ENCODE results near the gene OMA1. TPM values are rescaled to one million over a fixed set of nuclear protein-coding genes. Genes with fewer than 3 reads are reported as not detected.

The OMA1 gene
- polyA plus RNA-seq, 3 donors, result 11.2 to 24.5 (median 15.3) TPM

GRCh38 chr1:58447886-58448285, 98.6 kb downstream of the OMA1 start:
- DNase-seq, result no peak
- Histone ChIP-seq H3K79me2 (ENCODE audit: insufficient read depth, low read length) (no peaks in the 10 kb centered on the region), H3K27ac (ENCODE audit: low read depth in 1 of 2, low read length in 2 of 2) (no peak overlapping the region), H2AFZ (ENCODE audit: insufficient read depth, low read depth, low read length, poor library complexity, severe bottlenecking) (no peak overlapping the region), H3K4me3 (replicated peaks in 1 of 3; ENCODE audit: low read depth in 2 of 3, low read length in 3 of 3) (no peak overlapping the region), H3K9ac (ENCODE audit: insufficient read depth, low read length, poor library complexity, severe bottlenecking) (no peak overlapping the region), H3K36me3 (replicated peaks in 1 of 2; ENCODE audit: control insufficient read depth in 1 of 2, insufficient read depth in 2 of 2, low read length in 2 of 2) (no peaks in the 10 kb centered on the region), H3K4me2 (replicated peaks; ENCODE audit: extremely low read depth, low read length, poor library complexity, severe bottlenecking) (no peak overlapping the region), H3K9me3 (replicated peaks in 1 of 2; ENCODE audit: control insufficient read depth in 1 of 2, insufficient read depth in 1 of 2, low read length in 2 of 2) (no peaks in the 10 kb centered on the region), H3K27me3 (ENCODE audit: control insufficient read depth in 2 of 2, insufficient read depth in 2 of 2, low read length in 2 of 2) (no peaks in the 10 kb centered on the region), H4K20me1 (ENCODE audit: insufficient read depth, low read length) (no peaks in the 10 kb centered on the region), H3K4me1 (ENCODE audit: control insufficient read depth in 1 of 2, insufficient read depth in 2 of 2, low read length in 2 of 2) (no peaks in the 10 kb centered on the region)
- H3K27ac Mint-ChIP-seq, result no peak overlapping the region
- H3K4me1 Mint-ChIP-seq, result no peaks in the 10 kb centered on the region
- H3K27me3 Mint-ChIP-seq (ENCODE audit: low read depth in 3 of 3), result peaks cover 0 to 2% (median 0%) of the 10 kb centered on the region in 3 donors
- WGBS (ENCODE audit: insufficient coverage), result 88% methylated on average over 1 of the region's 2 CpGs
- H3K36me3 Mint-ChIP-seq, result no peaks in the 10 kb centered on the region
- no peaks in the 10 kb centered on the region for H3K9me3 Mint-ChIP-seq
- H3K4me3 Mint-ChIP-seq, result no peak overlapping the region
- no peak for TF ChIP-seq CTCF (IDR thresholded peaks at IDR 0.05)
- intact Hi-C loops (cut with micrococcal nuclease), result no loop called here

- no peaks in the 10 kb centered on the region for H3K36me3 Mint-ChIP-seq
- 100% methylated on average over 2 of the region's 3 CpGs for WGBS (ENCODE audit: insufficient coverage)
- Histone ChIP-seq H3K79me2 (ENCODE audit: insufficient read depth, low read length) (no peaks in the 10 kb centered on the region), H3K4me2 (replicated peaks; ENCODE audit: extremely low read depth, low read length, poor library complexity, severe bottlenecking) (no peak overlapping the region), H3K4me3 (replicated peaks in 1 of 3; ENCODE audit: low read depth in 2 of 3, low read length in 3 of 3) (no peak overlapping the region), H3K27me3 (ENCODE audit: control insufficient read depth in 2 of 2, insufficient read depth in 2 of 2, low read length in 2 of 2) (no peaks in the 10 kb centered on the region), H4K20me1 (ENCODE audit: insufficient read depth, low read length) (no peaks in the 10 kb centered on the region), H3K36me3 (replicated peaks in 1 of 2; ENCODE audit: control insufficient read depth in 1 of 2, insufficient read depth in 2 of 2, low read length in 2 of 2) (no peaks in the 10 kb centered on the region), H3K27ac (ENCODE audit: low read depth in 1 of 2, low read length in 2 of 2) (no peak overlapping the region), H3K4me1 (ENCODE audit: control insufficient read depth in 1 of 2, insufficient read depth in 2 of 2, low read length in 2 of 2) (no peaks in the 10 kb centered on the region), H2AFZ (ENCODE audit: insufficient read depth, low read depth, low read length, poor library complexity, severe bottlenecking) (no peak overlapping the region), H3K9ac (ENCODE audit: insufficient read depth, low read length, poor library complexity, severe bottlenecking) (no peak overlapping the region), H3K9me3 (replicated peaks in 1 of 2; ENCODE audit: control insufficient read depth in 1 of 2, insufficient read depth in 1 of 2, low read length in 2 of 2) (no peaks in the 10 kb centered on the region)
- H3K4me3 Mint-ChIP-seq, result no peak overlapping the region
- intact Hi-C loops (cut with micrococcal nuclease), result no loop called here
- DNase-seq, result no peak
- TF ChIP-seq CTCF (IDR thresholded peaks at IDR 0.05), result no peak
- no peak overlapping the region for H3K27ac Mint-ChIP-seq
- H3K4me1 Mint-ChIP-seq, result no peaks in the 10 kb centered on the region
- H3K9me3 Mint-ChIP-seq, result no peaks in the 10 kb centered on the region
- peaks cover 0 to 2% (median 0%) of the 10 kb centered on the region in 3 donors for H3K27me3 Mint-ChIP-seq (ENCODE audit: low read depth in 3 of 3)
These were observed 99.5 kb downstream of the OMA1 start for GRCh38 chr1:58447042-58447441.
